T-helper 22 cell (primary cell): ENCODE data around the gene POFUT2.
"Not testable (repeated sequence)": the region's sequence is repeated elsewhere in the genome, so short reads cannot be mapped to it uniquely, and the experiment has no call there.

Source experiments
- DNase-seq: peaks from one replicate; pipeline ENCODE4 v3.0.0-alpha.2; 2020; ENCODE audit warnings: low read depth

POFUT2 gene

DNA sequence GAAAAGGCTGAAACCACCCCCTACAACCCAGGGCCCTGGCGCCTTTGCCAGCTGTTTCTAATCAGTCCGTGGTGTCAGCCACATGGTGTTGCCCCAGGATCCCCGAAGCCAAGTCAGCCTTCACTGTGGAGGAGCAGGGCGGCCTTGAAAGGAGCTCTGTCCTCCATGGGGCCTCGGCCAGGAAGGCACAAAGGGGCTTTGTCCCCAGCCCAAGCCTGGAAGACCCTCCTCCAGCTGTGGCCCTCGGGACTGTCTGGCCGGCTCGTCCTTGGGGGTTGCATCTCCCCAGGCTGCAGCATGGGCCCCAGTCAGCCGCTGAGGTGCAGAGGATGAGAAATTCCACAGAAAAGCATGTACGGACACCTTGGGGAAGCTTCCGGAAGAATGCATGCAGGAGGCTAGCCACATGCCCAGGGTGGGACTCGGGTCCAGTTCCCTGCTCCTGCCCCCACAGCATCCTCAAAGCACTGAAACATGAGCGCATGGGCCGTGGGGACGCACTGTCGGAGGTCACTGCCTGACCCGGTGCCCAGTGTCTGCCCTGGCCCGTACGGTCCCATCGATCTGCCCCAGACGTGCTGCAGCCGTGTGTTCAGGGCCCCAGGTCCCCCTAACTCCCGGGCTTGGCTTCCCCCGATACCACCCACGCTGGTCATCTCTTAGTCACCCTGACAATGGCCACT is 38.6 kb upstream of the POFUT2 start:
- DNase-seq = no peak

DNA sequence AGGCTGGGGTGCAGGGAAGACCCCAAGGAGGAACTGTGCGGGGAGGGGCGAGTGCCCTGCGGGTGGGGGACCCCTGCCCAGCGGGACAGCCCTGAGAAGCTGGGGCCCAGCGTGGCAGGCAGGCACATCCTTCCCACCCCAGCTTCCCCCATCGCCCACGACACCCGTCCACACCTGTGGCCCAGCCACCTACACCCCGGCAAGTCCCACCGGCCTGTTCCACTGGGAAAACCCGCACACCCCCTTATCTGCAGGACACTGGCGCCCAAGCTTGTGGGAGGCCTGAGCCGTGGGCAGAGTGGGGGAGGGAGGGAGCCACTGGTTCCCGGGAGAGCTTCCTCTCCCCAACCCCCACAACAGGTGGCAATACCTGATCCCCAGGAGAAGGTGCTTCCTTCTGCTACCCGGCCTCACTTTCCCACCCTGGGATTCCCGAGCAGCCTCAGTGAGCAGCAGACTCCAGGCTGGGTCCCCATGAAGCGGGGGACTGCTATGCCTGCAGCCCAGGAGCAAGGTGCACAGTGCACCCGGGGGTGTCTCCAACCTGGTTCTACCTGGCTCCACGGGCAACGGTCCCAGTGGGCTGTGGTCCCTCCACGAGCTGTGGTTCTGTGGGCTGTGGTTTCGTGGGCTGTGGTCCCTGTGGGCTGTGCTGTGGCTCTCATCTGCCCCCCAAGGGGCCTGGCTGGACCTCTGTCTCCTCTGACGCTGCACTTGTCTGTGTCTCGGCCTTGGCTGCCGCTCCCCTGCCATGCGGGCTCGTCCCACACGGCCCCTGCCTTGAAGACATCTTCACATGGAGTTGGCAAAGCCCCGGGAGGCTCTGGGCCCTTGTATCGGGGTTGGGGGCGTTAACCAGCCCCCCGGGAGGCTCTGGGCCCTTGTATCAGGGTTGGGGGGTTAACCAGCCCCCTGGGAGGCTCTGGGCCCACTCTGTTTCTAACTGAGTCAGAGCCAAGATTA is 37.8 kb upstream of the POFUT2 start:
- no peak for DNase-seq

DNA sequence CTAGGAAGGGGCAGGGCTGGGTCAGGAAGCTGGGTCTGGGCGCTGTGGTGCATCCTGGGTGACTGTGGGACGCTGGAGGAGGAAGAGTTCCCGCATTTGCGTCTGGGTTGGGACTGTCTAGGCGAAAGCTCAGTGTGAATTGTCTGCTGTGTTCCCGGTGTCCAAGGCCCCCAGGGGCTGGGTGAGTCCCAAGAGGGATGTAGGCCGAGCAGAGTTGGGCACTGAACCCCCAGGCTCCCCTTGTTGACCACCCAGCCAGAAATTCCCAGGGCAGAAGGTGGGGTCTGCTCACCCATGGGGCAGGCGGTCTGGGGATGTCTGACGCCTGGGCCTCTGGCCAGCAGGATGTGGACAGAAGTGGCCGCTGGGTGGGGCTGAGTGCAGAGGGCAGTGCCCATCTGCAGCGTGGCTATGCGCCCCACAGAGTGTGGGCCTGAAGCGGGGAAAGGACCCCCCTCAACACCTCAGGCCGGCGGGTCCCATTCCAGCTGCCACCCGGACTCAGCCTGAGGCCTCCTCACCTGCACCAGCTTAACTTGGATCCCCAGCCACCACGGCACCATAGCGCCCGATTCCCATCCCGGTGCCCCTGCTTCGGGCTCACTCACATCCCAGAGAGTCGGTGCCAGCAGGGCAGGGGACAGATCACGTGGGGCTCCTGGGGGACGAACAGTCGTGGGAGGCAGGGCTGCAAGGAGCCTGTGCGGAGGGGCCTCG is 37.0 kb upstream of the POFUT2 start:
- DNase-seq = no peak

DNA sequence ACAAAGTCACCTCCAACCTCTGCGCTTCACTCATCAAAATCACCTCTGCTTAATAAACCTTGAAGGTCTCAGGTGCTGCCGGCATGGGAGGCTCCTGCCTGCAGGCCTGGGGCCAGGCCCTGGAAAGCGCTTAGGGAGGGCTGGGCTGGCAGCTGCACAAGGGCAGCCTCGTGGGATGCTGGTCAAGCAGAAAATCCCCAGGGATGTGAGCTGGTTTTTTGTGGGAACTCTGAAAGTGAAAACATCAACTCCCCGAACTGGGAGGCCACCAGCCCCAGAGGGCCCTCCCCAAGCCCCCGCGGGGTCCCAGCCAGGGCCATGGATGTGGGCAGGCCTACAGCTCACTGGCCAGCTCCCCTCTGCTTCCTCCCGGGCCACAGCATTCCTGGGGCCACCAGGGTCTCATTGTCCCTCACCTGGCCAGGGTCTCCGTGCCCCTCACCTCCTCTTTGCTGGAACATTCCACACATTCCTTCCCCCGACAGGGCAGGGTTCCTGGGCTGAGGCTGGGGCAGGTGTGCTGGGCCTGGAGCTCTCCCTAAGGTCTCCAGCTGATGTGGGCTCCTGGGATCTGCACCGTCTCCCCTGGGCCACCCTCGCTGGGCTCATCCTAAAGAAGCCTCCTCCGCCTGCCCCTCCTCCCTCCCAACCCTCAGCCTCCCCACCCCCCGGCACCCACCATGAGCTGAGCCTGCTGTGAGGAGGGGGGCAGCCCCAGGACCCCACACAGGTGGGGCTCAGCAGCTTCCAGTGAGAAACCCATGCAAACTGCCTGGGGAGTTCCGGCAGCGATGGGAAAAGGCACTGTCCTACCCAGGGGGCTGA is 36.0 kb upstream of the POFUT2 start:
- no peak for DNase-seq

DNA sequence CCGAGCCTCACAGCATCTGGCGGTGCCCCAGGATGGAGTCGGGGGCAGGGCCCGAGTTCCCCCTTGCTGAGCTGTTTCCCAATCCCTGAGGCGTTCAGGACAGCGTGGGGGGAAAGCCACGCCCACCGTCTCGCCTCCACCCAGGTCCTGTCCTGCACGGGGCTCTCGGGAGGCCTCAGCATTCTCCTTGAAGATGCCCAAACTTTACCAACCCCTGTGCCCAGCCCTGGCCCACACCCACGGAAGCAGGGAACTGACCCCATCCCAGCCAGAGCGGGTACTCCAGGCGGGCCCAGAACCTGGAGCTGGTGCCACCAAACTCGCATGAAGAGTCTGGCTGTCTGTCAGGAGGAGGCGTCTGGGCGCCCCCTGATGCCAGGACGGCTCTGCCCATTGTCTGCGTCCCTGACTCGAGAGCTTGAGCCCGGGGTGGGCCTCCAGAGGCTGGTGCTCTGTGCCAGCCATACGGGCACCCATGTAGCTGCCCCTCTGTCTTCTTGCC is 35.3 kb upstream of the POFUT2 start:
- DNase-seq = no peak

DNA sequence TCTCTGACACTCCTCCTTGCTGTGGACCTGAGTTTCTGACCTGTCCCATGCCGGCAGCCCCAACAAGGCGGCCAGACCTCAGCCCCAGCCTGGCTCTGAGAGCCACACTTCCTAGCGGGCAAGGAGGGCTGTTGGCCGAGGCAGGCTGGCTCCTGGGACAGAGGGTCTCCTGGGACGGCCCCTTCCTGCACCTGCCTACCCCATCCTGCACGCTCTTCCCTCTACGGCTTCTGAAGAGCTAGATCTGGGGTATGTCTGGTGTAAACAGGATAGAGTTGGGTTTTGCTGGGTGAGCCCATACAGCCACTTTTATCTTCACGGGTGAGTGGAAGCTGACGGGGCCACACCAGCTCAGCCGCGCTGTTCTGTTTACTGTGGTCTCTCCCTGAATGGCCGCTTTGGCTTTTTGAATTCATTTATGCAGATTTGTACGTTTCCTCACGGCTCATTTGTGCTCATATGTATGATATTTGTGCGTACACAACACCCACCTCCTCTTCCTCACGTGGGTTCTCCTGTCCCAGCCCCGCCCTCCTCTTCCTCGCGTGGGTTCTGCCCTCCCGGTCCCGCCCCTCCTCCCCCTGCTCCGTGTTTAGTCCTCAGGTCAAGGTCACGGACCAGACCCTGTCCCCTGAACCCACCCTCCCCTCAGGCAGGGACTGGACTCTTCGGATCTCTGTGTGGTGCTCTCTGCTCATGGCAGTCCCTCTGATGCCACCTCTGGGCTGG is 34.7 kb upstream of the POFUT2 start:
- DNase-seq = no peak

DNA sequence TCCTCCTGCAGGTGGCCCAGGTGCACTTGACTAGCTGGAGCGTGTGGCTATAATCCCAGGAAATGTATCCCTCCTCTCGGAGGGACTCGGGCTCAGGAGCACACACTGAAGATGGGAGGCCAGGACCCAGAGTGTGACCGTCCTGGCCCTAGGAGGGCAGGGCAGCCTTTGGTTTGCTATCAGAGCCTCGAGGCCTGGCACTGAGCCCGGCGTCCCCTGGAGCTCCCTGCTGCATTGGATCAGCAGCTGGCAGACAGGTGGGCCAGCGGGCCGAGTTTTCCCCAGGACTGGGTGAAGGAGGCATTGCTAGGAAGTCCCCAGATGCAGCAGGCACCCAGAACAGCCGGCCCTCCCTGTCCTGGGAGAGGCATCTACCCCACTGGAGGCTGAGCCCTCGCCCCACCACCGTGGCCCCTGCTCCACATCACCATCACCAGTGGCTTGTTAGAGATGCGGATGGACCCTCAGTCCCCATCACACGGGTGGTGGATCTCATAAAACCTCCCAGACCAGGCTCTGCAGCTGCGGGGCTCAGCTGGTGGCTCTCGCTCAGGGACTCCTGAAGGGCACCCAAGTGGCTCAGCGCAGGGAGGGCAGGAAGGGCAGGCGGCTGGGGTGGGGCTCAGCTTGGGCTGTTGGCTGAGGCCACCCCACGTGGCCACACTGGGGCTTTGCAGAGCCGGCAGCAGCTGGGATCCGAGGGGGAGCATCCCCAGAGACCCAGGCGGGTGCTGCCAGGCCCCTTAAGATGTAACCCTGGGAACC is 32.7 kb upstream of the POFUT2 start:
- no peak for DNase-seq

DNA sequence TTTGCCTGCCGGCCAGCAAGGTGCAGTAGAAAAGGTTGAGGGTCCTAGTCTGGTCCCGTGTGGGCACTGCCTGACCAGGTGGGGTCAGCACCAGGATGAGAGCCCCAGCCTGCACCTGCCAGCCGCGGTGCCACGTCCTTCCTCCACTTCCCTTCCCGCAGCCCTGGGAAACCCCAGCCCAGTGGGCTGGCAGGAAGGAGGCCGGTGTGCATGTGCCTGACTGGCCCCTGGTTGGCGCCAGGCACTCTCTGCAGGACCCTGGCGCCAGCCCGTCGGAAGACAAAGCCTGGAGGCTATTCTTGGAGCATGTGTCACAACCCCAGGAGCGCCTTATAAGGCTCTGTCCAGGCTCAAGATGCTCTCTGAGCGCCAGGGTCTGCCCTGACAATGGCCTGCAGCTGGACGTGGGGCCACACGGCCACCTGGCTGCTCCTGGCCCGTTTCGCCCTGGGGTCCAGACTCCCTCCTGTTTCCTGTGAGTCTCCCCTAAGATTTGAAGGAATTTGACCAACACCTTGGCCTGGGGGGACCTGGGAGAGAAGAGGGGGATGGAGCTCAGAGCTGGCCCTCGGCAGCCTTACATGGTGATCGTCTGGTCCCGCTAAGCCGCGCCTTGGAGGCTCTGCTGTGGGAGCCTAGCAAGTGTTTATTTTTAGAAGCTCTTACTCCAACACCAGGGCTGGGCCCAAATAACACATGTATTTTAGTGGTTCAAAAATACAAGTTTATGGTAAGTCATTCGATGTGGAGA is 31.9 kb upstream of the POFUT2 start:
- no peak for DNase-seq

DNA sequence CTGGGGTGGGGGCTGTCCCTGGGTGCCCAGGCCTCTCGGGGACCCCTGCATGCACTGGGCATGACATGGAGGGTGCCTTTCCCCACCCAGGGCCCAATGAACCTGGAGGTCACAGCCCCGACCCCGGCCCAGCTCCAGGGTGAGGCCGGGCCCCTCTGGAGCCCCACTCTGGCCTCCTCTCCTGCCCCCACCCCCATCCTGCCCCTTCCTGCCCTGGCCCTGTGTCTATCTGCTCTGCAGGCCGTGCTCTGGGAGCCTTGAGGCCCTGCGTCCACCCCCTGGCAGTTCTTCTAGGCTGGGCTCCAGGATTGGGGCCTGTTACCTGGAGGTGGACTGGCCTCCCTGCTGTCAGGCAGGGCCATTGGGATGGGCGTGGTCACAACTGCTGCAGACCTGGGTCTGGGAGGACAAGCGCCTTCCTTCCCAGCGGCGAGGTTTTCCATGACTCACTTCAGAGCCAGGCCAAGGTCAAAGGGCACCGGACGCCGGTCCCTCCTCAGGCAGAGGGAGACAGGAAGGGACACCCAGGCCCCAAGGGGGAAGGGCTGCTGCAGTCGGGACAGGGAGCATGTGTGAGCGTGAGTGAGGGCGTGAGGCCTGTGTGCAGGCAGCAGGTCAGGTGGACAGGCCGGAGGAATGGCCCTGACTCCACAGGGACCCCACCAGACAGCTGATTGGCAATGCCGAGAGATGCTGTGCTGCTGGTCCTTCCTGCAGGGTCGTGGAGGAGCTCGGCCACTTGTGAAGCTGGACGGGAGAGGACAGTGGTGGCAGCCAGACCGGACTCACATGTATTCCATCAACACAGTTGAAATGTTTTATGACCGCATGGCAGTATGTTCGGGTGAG is 31.1 kb upstream of the POFUT2 start:
- no peak for DNase-seq

DNA sequence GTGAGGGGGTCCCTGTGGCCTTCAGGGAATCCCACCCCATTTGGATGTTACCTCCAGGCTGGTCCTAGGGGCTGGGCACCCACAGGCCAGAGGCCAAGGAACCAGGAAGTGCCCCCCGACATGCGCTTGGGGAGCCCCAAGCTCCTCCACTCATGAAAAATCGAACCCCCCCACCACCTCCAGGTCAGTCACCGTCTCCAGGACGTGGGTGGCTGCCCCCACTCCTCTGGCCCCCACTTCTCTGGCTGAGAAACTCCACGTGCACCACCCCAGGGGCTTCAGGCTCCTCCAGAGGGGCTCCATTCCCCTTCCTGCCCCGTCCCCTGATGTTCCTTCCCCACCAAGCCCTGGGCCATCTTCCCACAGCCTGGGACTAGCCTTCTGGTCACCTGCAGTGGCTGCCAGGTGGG is 30.5 kb upstream of the POFUT2 start:
- DNase-seq = no peak

DNA sequence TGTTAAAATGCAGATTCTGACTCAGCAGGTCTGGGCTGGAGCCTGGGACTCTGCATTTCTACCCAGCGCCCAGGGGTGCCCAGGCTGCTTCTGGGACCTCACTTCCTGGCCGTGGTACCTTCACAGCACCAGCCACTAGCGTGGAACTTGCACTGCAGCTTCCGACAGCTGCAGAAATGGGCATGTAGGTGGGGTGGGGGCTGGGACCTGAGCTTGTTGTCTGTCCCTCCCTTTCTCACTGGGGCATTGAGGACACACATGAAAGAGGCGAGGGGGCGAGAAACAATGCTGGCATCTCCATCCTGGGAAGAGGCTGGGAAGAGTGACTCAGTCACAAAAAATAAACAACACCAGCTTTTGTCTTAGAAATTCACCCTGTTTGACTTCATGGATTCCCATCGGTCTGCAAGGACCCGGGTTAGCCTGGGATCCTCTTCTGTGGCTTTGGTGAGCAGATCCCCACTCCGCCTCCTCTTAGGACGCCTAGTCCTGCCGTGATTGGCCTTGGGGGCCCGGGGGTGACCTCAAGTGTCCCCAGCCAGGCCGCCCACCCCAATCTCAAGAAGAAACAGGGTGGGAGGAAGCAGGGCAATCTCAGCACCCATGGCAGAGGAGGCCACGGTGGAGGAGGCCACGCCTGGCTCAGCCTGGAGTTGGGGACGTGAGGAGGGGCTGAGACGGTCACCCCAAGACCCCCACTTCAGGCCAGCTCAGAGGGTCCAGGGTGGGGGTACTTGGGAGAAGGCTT is 29.9 kb upstream of the POFUT2 start:
- no peak for DNase-seq

DNA sequence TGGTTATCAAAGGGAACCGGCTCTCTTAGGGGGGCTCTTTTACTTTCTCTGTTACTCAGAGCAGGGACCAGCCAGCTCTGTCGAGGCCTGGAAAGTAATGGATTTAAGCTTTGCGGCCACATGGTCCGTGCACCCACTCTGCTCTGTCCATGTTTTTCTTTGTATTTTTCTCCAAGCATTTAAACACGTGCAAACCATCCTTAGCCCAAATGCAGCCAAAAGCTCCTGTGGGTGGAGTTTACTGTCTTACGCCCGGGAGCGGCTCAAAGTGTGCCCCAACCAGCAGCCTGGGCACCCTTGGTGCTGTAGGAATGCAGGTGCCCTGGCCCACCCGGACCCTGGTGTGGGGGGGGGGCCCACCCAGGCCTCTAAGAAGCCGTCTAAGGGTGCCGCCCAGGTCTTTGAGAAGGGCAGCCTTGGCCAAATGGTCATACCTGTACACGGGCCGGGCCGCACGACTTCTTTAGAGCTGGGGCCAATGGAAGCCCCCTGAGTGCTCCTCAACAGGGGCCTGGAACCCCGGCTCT is 29.2 kb upstream of the POFUT2 start:
- no peak for DNase-seq

DNA sequence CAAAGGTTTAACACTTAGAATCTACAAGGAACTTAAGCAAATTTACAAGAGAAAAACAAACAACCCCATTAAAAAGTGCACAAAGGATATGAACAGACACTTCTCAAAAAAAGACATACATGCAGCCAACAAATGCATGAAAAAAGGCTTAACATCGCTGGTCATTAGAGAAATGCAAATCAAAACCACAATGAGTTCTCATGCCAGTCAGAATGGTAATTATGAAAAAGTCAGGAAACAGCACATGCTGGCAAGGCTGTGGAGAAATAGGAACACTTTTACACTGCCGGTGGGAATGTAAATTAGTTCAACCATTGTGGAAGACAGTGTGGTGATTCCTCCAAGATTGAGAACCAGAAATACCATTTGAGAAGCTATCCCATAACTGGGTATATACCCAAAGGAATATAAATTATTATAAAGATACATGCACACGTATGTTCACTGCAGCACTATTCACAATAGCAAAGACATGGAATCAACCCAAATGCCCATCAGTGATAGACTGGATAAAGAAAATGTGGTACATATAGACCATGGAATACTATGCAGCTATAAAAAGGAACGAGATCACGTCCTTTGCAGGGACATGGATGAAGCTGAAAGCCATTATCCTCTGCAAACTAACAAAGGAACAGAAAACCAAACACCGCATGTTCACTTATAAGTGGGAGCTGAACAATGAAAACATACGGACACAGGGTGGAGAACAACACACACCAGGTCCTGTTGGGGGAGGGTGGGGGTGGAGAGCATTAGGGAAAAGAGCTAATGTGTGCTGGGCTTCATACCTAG is 28.2 kb upstream of the POFUT2 start:
- not testable (repeated sequence) for DNase-seq

DNA sequence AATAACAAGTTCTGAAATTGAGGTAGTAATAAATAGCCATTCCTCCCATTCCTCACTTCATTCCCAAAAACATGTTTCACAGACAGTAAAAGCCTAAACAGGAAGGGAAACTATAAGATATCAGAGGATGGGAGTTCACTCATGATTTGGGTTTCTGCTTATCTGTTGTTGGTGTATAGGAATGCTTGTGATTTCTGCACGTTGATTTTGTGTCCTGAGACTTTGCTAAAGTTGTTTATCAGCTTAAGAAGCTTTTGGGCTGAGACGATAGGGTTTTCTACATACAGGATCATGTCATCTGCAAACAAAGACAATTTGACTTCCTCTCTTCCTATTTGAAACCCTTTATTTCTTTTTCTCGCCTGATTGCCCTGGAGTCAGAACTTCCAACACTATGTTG is 26.0 kb upstream of the POFUT2 start:
- no peak for DNase-seq

DNA sequence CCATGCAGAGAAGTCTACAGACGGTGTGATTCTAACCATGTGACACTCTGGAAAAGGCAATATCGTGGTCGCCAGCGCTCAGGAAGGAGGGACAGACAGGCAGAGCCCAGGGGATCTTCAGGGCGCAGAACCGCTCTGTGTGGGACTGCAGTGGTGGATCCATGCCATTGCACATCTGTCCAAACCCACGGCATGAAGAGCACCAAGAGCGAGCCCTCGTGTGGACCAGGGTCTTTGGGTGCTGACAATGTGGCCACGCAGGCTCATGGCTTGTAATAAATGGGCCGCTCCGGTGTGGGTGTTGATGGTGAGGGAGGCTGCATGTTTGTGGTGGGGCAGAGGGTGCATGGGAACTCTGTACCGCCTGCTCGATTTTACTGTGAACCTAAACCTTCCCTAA is 25.3 kb upstream of the POFUT2 start:
- no peak for DNase-seq

DNA sequence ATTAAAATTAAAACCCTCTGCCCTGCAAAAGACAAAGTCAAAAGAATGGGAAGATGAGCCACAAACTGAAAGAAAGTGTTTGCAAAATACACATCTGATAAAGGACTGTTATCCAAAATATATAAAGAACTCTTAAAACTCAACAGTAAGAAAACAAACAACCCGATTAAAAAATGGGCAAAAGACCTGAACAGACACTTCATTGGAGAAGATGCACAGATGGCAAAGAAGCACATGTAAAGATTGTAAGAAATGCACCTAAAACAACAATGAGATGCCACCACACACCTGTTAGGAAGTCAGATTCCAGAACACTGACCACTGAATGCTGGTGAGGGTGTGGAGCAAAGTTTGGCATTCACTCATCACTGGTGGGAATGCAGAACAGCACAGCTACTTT is 24.6 kb upstream of the POFUT2 start:
- DNase-seq = no peak

DNA sequence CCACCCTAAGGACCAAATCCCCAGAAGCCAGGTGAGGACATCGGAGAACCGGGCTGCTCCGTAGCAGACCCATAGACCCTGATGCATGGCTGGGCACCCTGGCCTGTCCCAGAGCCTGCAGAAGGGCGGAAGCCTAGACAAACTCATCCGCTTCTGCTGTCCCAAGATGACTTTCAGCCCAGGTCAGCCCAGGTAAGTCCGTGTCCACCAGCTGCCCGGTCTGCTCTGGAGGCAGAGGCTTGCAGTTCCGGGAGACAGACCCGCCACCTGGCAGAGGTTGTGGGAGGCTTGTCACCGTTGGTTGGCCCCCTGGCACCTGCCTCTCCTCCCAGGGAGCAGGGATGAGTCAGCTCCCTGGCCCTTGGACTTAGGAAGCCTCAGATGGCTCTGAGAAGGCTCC is 22.8 kb upstream of the POFUT2 start:
- DNase-seq = no peak
